SJSA1 (cell line): Measurements from ENCODE around the gene REPS2. TPM values are rescaled to one million over a fixed set of nuclear protein-coding genes. Genes with fewer than 3 reads are reported as not detected.
A peak's percentile ranks its signal among the peaks of the same experiment; 100 is the strongest.

Experiments
- DNase-seq, 2 experiments: peaks; one replicate each; pipeline ENCODE4 v3.0.0-alpha.2; 2015 to 2020; ENCODE audit warnings: low spot score in 2 of 2, low read depth in 1 of 2
- H3K27ac ChIP-seq: fragments of 250-450 bp; sonication (Bioruptor Pico); 2 replicates; pipeline ENCODE4 v1.5.1; 2020; ENCODE audit warnings: mild to moderate bottlenecking, moderate library complexity
- H3K27me3 ChIP-seq: fragments of 250-450 bp; sonication (Bioruptor Pico); replicated peaks from 2 replicates; pipeline ENCODE4 v1.5.1; 2020; ENCODE audit warnings: mild to moderate bottlenecking, moderate library complexity
- H3K36me3 ChIP-seq: fragments of 250-450 bp; sonication (Bioruptor Pico); 2 replicates; pipeline ENCODE4 v1.5.1; 2020; ENCODE audit warnings: mild to moderate bottlenecking
- H3K4me1 ChIP-seq: fragments of 250-450 bp; sonication (Bioruptor Pico); replicated peaks from 2 replicates; pipeline ENCODE4 v1.6.1; 2021; ENCODE audit warnings: mild to moderate bottlenecking
- H3K4me3 ChIP-seq: fragments of 250-450 bp; sonication (Bioruptor Pico); 2 replicates; pipeline ENCODE4 v1.5.1; 2020; ENCODE audit warnings: mild to moderate bottlenecking
- H3K9me3 ChIP-seq: fragments of 250-450 bp; sonication (Bioruptor Pico); replicated peaks from 2 replicates; pipeline ENCODE4 v1.5.1; 2020; ENCODE audit warnings: mild to moderate bottlenecking
- total RNA-seq: library from RNA; depleted of rRNA; stranded (reverse); fragments of >200 nt; shearing (Covaris generic); gene quantifications from 2 replicates; pipeline ENCODE4 v1.2.3, GENCODE V29; 2014

REPS2 gene
- total RNA-seq, 1 experiment from 2014 or later = 1.8 TPM

GRCh38 chrX:17075004-17075403, 128.5 kb downstream of the REPS2 start:
- no peaks in the 10 kb centered on the region for H3K36me3 ChIP-seq
- no peak overlapping the region for H3K4me3 ChIP-seq
- no peak for DNase-seq
- H3K27me3 ChIP-seq = no peaks in the 10 kb centered on the region
- no peaks in the 10 kb centered on the region for H3K9me3 ChIP-seq
- peaks cover 13% of the 10 kb centered on the region for H3K4me1 ChIP-seq
- no peak overlapping the region for H3K27ac ChIP-seq

GRCh38 chrX:17077361-17077760, 130.9 kb downstream of the REPS2 start:
- no peaks in the 10 kb centered on the region for H3K36me3 ChIP-seq
- H3K27ac ChIP-seq = no peak overlapping the region
- H3K27me3 ChIP-seq = no peaks in the 10 kb centered on the region
- DNase-seq = no peak
- no peaks in the 10 kb centered on the region for H3K9me3 ChIP-seq
- no peak overlapping the region for H3K4me3 ChIP-seq
- peaks cover 13% of the 10 kb centered on the region for H3K4me1 ChIP-seq

DNA sequence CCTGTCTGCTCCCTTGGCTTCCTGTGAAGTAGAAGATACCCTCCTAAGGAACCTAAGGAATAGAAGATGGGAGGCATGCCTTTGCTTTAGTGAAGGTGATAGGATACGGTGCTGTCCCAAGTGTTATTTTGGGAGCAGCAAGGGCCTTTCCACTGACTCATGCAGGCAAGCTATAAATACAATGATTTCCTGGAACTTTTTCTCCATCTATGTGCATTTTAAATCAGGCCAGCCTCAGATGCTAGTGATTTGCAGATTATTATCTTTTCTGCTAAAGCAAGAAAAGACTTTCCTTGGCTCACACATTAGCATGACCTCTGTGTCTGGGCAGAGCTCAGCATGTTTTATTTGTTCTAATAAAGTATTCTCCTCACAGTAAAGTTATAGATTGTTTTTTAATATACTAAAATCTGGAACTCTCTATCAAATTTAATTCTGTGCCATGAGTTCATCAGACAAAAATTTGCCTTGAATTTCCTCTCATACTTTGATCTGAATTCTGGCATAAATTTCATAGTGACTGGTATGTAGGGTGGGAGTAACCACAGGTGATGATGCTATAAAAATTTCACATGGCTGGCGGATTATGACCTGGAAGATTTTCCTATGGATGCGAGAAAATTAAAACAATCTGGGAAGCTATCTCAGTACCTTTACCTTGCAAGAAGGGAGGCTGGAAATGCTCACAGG, 131.7 kb downstream of the REPS2 start:
- Histone ChIP-seq H3K27me3 (no peaks in the 10 kb centered on the region), H3K27ac (no peak overlapping the region), H3K9me3 (no peaks in the 10 kb centered on the region), H3K4me1 (peaks cover 13% of the 10 kb centered on the region), H3K4me3 (no peak overlapping the region), H3K36me3 (no peaks in the 10 kb centered on the region)
- peak in 1 of 2 experiments; percentile 2 for DNase-seq

- Histone ChIP-seq H3K27ac (no peak overlapping the region), H3K4me1 (peaks cover 13% of the 10 kb centered on the region), H3K27me3 (no peaks in the 10 kb centered on the region), H3K9me3 (no peaks in the 10 kb centered on the region), H3K4me3 (no peak overlapping the region), H3K36me3 (no peaks in the 10 kb centered on the region)
- DNase-seq = no peak
Observed at GRCh38 chrX:17081511-17081910, 135.1 kb downstream of the REPS2 start.

- Histone ChIP-seq H3K4me3 (no peak overlapping the region), H3K27ac (no peak overlapping the region), H3K4me1 (peaks cover 13% of the 10 kb centered on the region), H3K36me3 (no peaks in the 10 kb centered on the region), H3K27me3 (no peaks in the 10 kb centered on the region), H3K9me3 (no peaks in the 10 kb centered on the region)
- DNase-seq = no peak
Observed at GRCh38 chrX:17081968-17082367, 135.5 kb downstream of the REPS2 start.

GRCh38 chrX:17082831-17083230, 136.4 kb downstream of the REPS2 start:
- Histone ChIP-seq H3K27me3 (no peaks in the 10 kb centered on the region), H3K27ac (no peak overlapping the region), H3K4me1 (peaks cover 10% of the 10 kb centered on the region), H3K36me3 (no peaks in the 10 kb centered on the region), H3K4me3 (no peak overlapping the region), H3K9me3 (no peaks in the 10 kb centered on the region)
- DNase-seq = no peak

GRCh38 chrX:17086317-17086716, 139.9 kb downstream of the REPS2 start:
- no peak overlapping the region for H3K27ac ChIP-seq
- H3K36me3 ChIP-seq = no peaks in the 10 kb centered on the region
- no peaks in the 10 kb centered on the region for H3K27me3 ChIP-seq
- no peak overlapping the region for H3K4me3 ChIP-seq
- DNase-seq = no peak
- no peaks in the 10 kb centered on the region for H3K4me1 ChIP-seq
- no peaks in the 10 kb centered on the region for H3K9me3 ChIP-seq

DNA sequence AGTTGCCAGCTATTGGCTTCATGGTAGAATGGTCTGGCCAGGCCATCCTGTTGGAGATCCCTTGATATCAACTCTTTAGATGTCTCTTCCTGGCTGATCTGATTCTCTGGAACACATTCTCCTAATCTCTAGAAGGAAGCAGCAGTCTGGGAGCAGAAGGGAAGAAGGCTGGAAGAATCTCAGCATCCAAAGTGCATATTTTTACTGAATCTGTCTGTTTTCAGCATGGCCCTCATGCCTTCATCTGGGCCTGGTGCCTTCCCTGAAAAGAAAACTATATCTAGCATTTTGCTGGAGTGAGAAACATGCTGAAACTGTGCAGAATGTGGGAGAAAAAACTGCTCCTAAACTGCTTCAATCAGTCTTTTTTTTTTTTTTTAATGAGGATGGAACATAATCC, 148.7 kb downstream of the REPS2 start:
- Histone ChIP-seq H3K9me3 (no peaks in the 10 kb centered on the region), H3K27me3 (no peaks in the 10 kb centered on the region), H3K27ac (no peak overlapping the region), H3K4me3 (no peak overlapping the region), H3K36me3 (no peaks in the 10 kb centered on the region), H3K4me1 (no peaks in the 10 kb centered on the region)
- DNase-seq = no peak

- DNase-seq = no peak
- Histone ChIP-seq H3K36me3 (no peaks in the 10 kb centered on the region), H3K4me1 (no peaks in the 10 kb centered on the region), H3K9me3 (no peaks in the 10 kb centered on the region), H3K27ac (no peak overlapping the region), H3K4me3 (no peak overlapping the region), H3K27me3 (no peaks in the 10 kb centered on the region)
Observed at GRCh38 chrX:17098516-17099247, 152.2 kb downstream of the REPS2 start.

- Histone ChIP-seq H3K36me3 (no peaks in the 10 kb centered on the region), H3K4me1 (no peaks in the 10 kb centered on the region), H3K27ac (no peak overlapping the region), H3K27me3 (no peaks in the 10 kb centered on the region), H3K4me3 (no peak overlapping the region), H3K9me3 (no peaks in the 10 kb centered on the region)
- no peak for DNase-seq
Observed at GRCh38 chrX:17104433-17104832, 158.0 kb downstream of the REPS2 start.

- H3K27me3 ChIP-seq = no peaks in the 10 kb centered on the region
- no peak overlapping the region for H3K4me3 ChIP-seq
- no peaks in the 10 kb centered on the region for H3K4me1 ChIP-seq
- H3K9me3 ChIP-seq = no peaks in the 10 kb centered on the region
- no peak for DNase-seq
- no peaks in the 10 kb centered on the region for H3K36me3 ChIP-seq
- no peak overlapping the region for H3K27ac ChIP-seq
Observed at GRCh38 chrX:17120816-17121215, 174.4 kb downstream of the REPS2 start.

DNA sequence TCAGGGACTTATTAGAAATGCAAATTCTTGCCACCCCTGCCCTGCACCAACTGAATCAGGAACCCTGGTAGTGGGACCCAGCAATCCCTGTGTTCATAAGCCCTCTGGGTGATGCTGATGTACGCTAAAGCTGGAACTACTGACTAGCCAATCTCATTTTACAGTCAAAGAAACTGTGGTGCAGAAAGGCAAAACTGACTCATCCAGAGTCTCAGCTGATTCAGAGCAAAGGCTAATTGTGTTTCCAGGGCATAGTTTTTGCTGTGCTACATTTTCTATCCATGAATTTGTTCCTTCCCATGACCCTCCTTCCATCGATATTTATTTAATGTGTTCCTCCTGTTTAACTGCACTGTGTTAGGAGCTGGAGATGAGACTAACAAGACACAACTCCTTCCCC, 207.5 kb downstream of the REPS2 start:
- no peak overlapping the region for H3K27ac ChIP-seq
- DNase-seq = no peak

DNA sequence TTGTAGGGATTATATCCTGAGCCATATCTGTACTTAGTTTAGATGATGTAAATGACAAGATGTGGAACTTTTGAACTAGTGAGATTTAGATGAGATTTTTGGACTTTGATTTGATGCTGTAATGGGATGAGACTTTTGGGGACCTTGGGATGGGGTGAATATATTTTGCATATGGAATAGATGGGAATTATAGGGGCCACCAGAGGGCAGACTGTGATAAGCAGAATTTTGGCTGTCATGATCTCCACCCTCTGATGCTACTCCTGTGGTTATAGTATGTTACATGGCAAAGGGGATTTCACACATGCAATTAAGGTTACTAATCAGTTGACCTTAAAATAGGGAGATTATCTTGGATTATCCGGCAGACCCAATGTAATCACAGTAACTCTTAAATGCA, 214.5 kb downstream of the REPS2 start:
- Histone ChIP-seq H3K9me3 (no peaks in the 10 kb centered on the region), H3K27ac (no peak overlapping the region), H3K27me3 (no peaks in the 10 kb centered on the region), H3K36me3 (no peaks in the 10 kb centered on the region), H3K4me3 (no peak overlapping the region), H3K4me1 (no peaks in the 10 kb centered on the region)
- no peak for DNase-seq

More for the DNA sequence above, 207.5 kb downstream of the REPS2 start:
- Histone ChIP-seq H3K36me3 (no peaks in the 10 kb centered on the region), H3K4me1 (no peaks in the 10 kb centered on the region), H3K4me3 (no peak overlapping the region), H3K27me3 (no peaks in the 10 kb centered on the region), H3K9me3 (no peaks in the 10 kb centered on the region)

GRCh38 chrX:17161991-17162390, 215.5 kb downstream of the REPS2 start:
- no peaks in the 10 kb centered on the region for H3K4me1 ChIP-seq
- no peaks in the 10 kb centered on the region for H3K9me3 ChIP-seq
- DNase-seq = no peak
- H3K36me3 ChIP-seq = no peaks in the 10 kb centered on the region
- no peaks in the 10 kb centered on the region for H3K27me3 ChIP-seq
- H3K27ac ChIP-seq = no peak overlapping the region
- H3K4me3 ChIP-seq = no peak overlapping the region
